Measurements from ENCODE around the gene ACTR6.

GRCh38 chr12:100266585-100266834 is 65.9 kb downstream of the ACTR6 start:
- no peak for TF ChIP-seq POLR2A (IDR thresholded peaks at IDR 0.05)
- TF ChIP-seq CTCF (IDR thresholded peaks at IDR 0.05), result no peak

All from breast epithelium (tissue), 3 donors.